Ammon's horn (tissue), 1 donor: ENCODE data around the gene CLCNKA.
"Not testable (repeated sequence)": the region's sequence is repeated elsewhere in the genome, so short reads cannot be mapped to it uniquely, and the experiment has no call there.

ENCODE experiments used
- DNase-seq: peaks from one replicate; pipeline ENCODE4 v3.0.0-alpha.2; 2016; ENCODE audit warnings: low spot score

CLCNKA gene

GRCh38 chr1:15997637-15998280, 24.1 kb upstream of the CLCNKA start:
- DNase-seq, result no peak

GRCh38 chr1:15998929-15999328, 22.9 kb upstream of the CLCNKA start:
- DNase-seq, result no peak

- DNase-seq, result not testable (repeated sequence)
Observed at GRCh38 chr1:16001274-16001673, 20.6 kb upstream of the CLCNKA start.

GRCh38 chr1:16005597-16005996, 16.2 kb upstream of the CLCNKA start:
- no peak for DNase-seq

- DNase-seq, result no peak
Observed at GRCh38 chr1:16006010-16006409, 15.8 kb upstream of the CLCNKA start.

- DNase-seq, result no peak
Observed at GRCh38 chr1:16006552-16007485, 15.0 kb upstream of the CLCNKA start.

GRCh38 chr1:16007671-16008341, 14.0 kb upstream of the CLCNKA start:
- DNase-seq, result no peak

- peak; percentile 78 for DNase-seq
Observed at GRCh38 chr1:16009030-16009460, 12.8 kb upstream of the CLCNKA start.

GRCh38 chr1:16009678-16010077, 12.2 kb upstream of the CLCNKA start:
- no peak for DNase-seq

GRCh38 chr1:16010837-16011236, 11.0 kb upstream of the CLCNKA start:
- no peak for DNase-seq

GRCh38 chr1:16011936-16012589, 9.8 kb upstream of the CLCNKA start:
- no peak for DNase-seq

GRCh38 chr1:16012590-16013219, 9.1 kb upstream of the CLCNKA start:
- no peak for DNase-seq

- no peak for DNase-seq
Observed at GRCh38 chr1:16013220-16013907, 8.5 kb upstream of the CLCNKA start.

- DNase-seq, result no peak
Observed at GRCh38 chr1:16013908-16014258, 8.0 kb upstream of the CLCNKA start.

- no peak for DNase-seq
Observed at GRCh38 chr1:16014509-16015482, 7.0 kb upstream of the CLCNKA start.

GRCh38 chr1:16015491-16015890, 6.3 kb upstream of the CLCNKA start:
- no peak for DNase-seq

GRCh38 chr1:16015960-16016901, 5.6 kb upstream of the CLCNKA start:
- no peak for DNase-seq

- no peak for DNase-seq
Observed at GRCh38 chr1:16017076-16017460, 4.8 kb upstream of the CLCNKA start.
